Measurements from ENCODE around the gene TMEM132C.

DNA sequence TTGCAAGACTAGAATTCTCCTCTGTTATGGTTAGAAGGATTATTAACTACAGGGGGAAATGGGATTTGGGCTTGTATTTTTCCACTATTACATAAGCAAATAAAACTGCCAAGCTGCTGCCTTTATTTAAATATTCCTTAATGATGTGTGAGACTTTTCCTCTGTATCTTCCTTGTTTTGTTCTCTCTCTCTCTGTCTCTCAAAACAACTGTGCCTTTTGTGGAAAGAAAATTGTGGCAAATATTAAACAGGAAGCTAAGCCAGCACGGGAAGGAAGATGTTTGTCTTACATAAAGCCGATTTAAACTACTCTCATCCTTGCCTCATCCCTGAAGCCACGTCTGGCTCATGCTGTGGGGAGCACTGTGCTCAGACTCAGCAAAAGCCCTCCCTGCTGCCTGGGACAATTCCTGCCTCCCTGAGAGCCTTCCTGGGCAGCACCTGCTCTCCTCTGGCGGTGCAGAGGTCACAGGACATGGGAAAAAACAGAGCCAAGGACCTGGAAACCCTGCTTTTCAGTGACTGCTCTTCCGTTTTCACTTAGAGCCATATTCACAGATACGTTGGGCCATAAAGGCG is 319.6 kb downstream of the TMEM132C start:
- no peak for TF ChIP-seq EZH2phosphoT487 (IDR thresholded peaks at IDR 0.05; ENCODE audit: borderline replicate concordance, low read length)
- TF ChIP-seq, protein P1, sequence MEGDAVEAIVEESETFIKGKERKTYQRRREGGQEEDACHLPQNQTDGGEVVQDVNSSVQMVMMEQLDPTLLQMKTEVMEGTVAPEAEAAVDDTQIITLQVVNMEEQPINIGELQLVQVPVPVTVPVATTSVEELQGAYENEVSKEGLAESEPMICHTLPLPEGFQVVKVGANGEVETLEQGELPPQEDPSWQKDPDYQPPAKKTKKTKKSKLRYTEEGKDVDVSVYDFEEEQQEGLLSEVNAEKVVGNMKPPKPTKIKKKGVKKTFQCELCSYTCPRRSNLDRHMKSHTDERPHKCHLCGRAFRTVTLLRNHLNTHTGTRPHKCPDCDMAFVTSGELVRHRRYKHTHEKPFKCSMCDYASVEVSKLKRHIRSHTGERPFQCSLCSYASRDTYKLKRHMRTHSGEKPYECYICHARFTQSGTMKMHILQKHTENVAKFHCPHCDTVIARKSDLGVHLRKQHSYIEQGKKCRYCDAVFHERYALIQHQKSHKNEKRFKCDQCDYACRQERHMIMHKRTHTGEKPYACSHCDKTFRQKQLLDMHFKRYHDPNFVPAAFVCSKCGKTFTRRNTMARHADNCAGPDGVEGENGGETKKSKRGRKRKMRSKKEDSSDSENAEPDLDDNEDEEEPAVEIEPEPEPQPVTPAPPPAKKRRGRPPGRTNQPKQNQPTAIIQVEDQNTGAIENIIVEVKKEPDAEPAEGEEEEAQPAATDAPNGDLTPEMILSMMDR (IDR thresholded peaks at IDR 0.05; ENCODE audit: low read depth, low read length, poor library complexity, severe bottlenecking): no peak

Measured in DOHH2 (cell line).